KMS-11 (cell line): ENCODE results near the gene KIAA1328.

Source experiments
- H2AFZ ChIP-seq: fragments of 200-600 bp; sonication (generic); 2 replicates; pipeline ENCODE4 v1.6.1; 2016; ENCODE audit warnings: antibody characterized with exemption, mixed run types, low read depth
- H3K27ac ChIP-seq: fragments of 200-600 bp; sonication (generic); 2 replicates; pipeline ENCODE4 v1.6.1; 2016; ENCODE audit warnings: mild to moderate bottlenecking, mixed run types
- H3K27me3 ChIP-seq: fragments of 200-600 bp; sonication (generic); 2 replicates; pipeline ENCODE4 v1.6.1; 2017; ENCODE audit warnings: mild to moderate bottlenecking, low read depth, mixed run types, moderate library complexity; ENCODE audit not compliant: insufficient read depth
- H3K36me3 ChIP-seq: fragments of 200-600 bp; sonication (generic); 2 replicates; pipeline ENCODE4 v1.6.1; 2017; ENCODE audit warnings: mild to moderate bottlenecking, mixed run types; ENCODE audit not compliant: insufficient read depth
- H3K4me1 ChIP-seq: fragments of 200-600 bp; sonication (generic); 2 replicates; pipeline ENCODE4 v1.6.1; 2016; ENCODE audit warnings: mild to moderate bottlenecking, low read depth, mixed run types; ENCODE audit not compliant: poor library complexity, severe bottlenecking
- H3K4me2 ChIP-seq: fragments of 200-600 bp; sonication (generic); 2 replicates; pipeline ENCODE4 v1.7.0; 2016; ENCODE audit warnings: mild to moderate bottlenecking, mixed run types
- H3K4me3 ChIP-seq: fragments of 200-600 bp; sonication (generic); IDR thresholded peaks from 2 replicates; pipeline ENCODE4 v1.6.1; 2017; ENCODE audit warnings: low read depth, low read length, mixed read lengths; ENCODE audit not compliant: insufficient read depth
- H3K79me2 ChIP-seq: fragments of 200-600 bp; sonication (generic); 2 replicates; pipeline ENCODE4 v1.6.1; 2016; ENCODE audit warnings: low read depth, mixed run types; ENCODE audit not compliant: insufficient read depth
- H3K9ac ChIP-seq: fragments of 200-600 bp; sonication (generic); 2 replicates; pipeline ENCODE4 v1.6.1; 2016; ENCODE audit warnings: mild to moderate bottlenecking, mixed run types
- H4K20me1 ChIP-seq: fragments of 200-600 bp; sonication (generic); 2 replicates; pipeline ENCODE4 v1.6.1; 2016; ENCODE audit warnings: mild to moderate bottlenecking, mixed run types; ENCODE audit not compliant: insufficient read depth
- TF ChIP-seq, protein P1 (sequence below): fragments of 200-600 bp; sonication (generic); conservative IDR thresholded peaks from 2 replicates; pipeline ENCODE4 v1.6.1; 2017; ENCODE audit warnings: low read depth, mild to moderate bottlenecking, antibody characterized with exemption, low read length, moderate library complexity, mixed read lengths

Gene KIAA1328

DNA sequence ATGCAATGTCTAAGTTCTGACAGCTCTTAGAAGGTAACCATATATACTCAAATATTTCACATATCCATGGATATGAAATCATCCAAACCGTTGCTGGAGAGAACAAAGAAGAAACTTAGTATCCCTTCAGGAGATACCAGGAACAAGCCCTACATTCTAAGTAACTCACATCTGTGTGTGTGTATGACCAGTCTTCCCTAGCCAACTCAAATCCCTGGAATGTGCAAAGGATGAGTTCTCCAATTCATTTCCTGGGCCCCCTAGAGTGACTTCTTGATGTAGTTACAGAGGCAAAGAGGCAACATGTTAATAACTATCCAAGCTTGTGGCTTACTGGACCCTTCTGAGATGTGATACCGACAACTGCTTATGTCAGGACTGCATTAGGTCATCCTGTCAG is 20.2 kb upstream of the KIAA1328 start:
- Histone ChIP-seq H3K27ac (no peak overlapping the region), H3K27me3 (no peaks in the 10 kb centered on the region), H4K20me1 (peaks cover 6% of the 10 kb centered on the region; the same call in 1 of the 2 replicates), H3K4me2 (no peak overlapping the region), H3K4me3 (no peak overlapping the region), H3K4me1 (peaks cover 4% of the 10 kb centered on the region), H2AFZ (no peak overlapping the region), H3K36me3 (no peaks in the 10 kb centered on the region; the same call in 1 of the 2 replicates), H3K79me2 (no peaks in the 10 kb centered on the region), H3K9ac (no peak overlapping the region)
- TF ChIP-seq, protein P1, sequence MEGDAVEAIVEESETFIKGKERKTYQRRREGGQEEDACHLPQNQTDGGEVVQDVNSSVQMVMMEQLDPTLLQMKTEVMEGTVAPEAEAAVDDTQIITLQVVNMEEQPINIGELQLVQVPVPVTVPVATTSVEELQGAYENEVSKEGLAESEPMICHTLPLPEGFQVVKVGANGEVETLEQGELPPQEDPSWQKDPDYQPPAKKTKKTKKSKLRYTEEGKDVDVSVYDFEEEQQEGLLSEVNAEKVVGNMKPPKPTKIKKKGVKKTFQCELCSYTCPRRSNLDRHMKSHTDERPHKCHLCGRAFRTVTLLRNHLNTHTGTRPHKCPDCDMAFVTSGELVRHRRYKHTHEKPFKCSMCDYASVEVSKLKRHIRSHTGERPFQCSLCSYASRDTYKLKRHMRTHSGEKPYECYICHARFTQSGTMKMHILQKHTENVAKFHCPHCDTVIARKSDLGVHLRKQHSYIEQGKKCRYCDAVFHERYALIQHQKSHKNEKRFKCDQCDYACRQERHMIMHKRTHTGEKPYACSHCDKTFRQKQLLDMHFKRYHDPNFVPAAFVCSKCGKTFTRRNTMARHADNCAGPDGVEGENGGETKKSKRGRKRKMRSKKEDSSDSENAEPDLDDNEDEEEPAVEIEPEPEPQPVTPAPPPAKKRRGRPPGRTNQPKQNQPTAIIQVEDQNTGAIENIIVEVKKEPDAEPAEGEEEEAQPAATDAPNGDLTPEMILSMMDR, result no peak

DNA sequence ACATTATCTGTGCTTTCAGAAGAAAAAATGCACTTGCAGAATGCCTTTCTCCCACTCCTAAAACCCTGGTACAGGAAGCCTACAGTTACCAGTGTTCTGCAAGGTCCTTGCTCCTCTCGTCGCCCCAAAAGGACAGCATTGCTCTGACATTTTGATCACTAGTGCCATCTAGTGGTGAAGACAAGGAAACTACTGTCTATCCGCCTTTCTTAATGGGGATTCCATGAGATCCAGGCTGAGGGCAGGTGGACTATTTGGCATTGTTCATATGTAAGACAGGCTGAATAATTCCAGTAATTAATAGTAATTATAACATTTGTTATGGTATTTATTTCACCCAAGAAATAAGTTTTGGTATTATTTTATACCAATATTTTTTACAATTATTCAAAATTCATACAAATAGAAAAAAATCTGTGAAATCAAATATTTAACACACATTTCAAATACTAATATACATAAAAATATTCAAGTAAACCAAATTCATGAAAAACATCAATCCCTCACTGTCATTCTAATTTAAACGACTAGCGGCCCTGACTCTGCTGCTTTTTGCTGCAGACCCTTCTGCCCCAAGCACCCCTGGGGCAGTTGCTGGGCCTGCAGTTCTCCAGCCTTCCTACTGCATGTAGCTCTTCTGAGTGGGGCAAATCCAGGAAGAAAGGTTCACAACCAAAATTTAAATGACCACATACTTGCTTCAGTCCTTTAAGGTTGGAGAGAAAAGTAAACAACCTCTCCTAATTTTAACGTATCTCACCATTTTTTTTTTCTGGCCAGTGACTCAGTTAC is 19.1 kb upstream of the KIAA1328 start:
- H4K20me1 ChIP-seq, result peaks cover 6% of the 10 kb centered on the region; the same call in 1 of the 2 replicates
- H3K36me3 ChIP-seq, result no peaks in the 10 kb centered on the region; the same call in 1 of the 2 replicates
- H3K27me3 ChIP-seq, result no peaks in the 10 kb centered on the region
- TF ChIP-seq, protein P1, result peak; percentile 95
- no peak overlapping the region for H3K9ac ChIP-seq
- no peaks in the 10 kb centered on the region for H3K79me2 ChIP-seq
- no peak overlapping the region for H3K4me3 ChIP-seq
- no peak overlapping the region for H3K27ac ChIP-seq
- no peak overlapping the region for H2AFZ ChIP-seq
- H3K4me2 ChIP-seq, result no peak overlapping the region
- peaks cover 4% of the 10 kb centered on the region for H3K4me1 ChIP-seq

DNA sequence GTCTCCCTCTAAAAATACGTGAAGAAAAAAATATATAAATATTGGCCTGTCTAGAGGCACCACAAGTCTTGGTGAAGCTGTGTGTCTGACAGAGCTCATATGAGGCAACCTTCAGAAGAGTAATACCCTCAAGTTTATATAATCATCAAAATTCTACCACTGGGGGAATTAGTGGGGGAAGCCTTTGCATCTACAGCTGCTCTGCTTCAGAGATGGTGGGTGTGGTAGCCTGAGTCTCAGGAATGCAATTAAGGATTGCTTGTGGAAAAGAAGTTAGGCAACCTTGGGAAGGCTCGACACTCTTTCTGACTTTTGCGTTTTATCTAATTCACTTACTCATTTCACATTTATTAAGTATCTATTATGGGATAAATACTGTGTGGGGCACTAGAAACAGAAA is 17.5 kb upstream of the KIAA1328 start:
- no peak overlapping the region for H3K4me2 ChIP-seq
- no peak overlapping the region for H2AFZ ChIP-seq
- peaks cover 4% of the 10 kb centered on the region for H3K4me1 ChIP-seq
- peaks cover 6% of the 10 kb centered on the region; the same call in 1 of the 2 replicates for H4K20me1 ChIP-seq
- no peaks in the 10 kb centered on the region for H3K36me3 ChIP-seq
- H3K79me2 ChIP-seq, result no peaks in the 10 kb centered on the region
- H3K4me3 ChIP-seq, result no peak overlapping the region
- TF ChIP-seq, protein P1, result no peak
- no peak overlapping the region for H3K9ac ChIP-seq
- H3K27me3 ChIP-seq, result no peaks in the 10 kb centered on the region
- no peak overlapping the region for H3K27ac ChIP-seq

DNA sequence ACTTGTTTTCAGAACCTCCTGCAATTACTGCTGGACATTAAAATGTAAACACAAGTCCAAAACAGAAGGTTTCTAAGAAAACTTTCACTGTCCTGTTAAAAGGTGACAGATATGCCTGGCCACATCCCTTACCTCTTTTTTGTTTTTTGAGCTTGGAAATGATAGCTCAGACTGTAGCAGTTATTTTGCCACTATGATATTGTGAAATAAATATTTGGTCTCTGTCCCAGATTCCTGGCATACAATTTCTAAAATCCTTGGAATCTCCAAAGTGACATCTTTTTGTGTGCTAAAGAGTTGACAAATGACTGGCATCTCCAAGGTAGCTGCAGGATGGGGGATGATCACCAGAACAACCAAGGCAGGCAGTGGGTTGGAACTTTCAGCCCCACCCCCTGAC is 17.0 kb upstream of the KIAA1328 start:
- TF ChIP-seq, protein P1, result no peak
- H2AFZ ChIP-seq, result no peak overlapping the region

More for the DNA sequence above, 17.0 kb upstream of the KIAA1328 start:
- Histone ChIP-seq H4K20me1 (peaks cover 6% of the 10 kb centered on the region; the same call in 1 of the 2 replicates), H3K27me3 (no peaks in the 10 kb centered on the region), H3K79me2 (no peaks in the 10 kb centered on the region), H3K4me2 (no peak overlapping the region), H3K9ac (no peak overlapping the region), H3K36me3 (no peaks in the 10 kb centered on the region; the same call in 1 of the 2 replicates), H3K4me1 (peaks cover 4% of the 10 kb centered on the region), H3K27ac (no peak overlapping the region), H3K4me3 (no peak overlapping the region)
